ENCODE data around the gene CWC25. TPM values are rescaled to one million over a fixed set of nuclear protein-coding genes. Genes with fewer than 3 reads are reported as not detected.
A peak's percentile ranks its signal among the peaks of the same experiment; 100 is the strongest.

Gene CWC25
- total RNA-seq, 6 donors from 2014 or later: 21.3 to 118 (median 29.5) TPM

GRCh38 chr17:38871247-38872015 lies 46.3 kb upstream of the CWC25 start:
- WGBS, 2 donors: 16 to 21% methylated on average over 11 of the region's 11 CpGs
- Histone ChIP-seq H3K27ac (peak overlapping the region; percentile 93 to 99 (median 98)), H3K4me1 (peaks cover 52 to 69% (median 59%) of the 10 kb centered on the region in 4 donors), H3K9me3 (peaks cover 0 to 3% (median 0%) of the 10 kb centered on the region in 4 donors), H3K36me3 (peaks cover 0 to 2% (median 0%) of the 10 kb centered on the region in 4 donors), H3K27me3 (no peaks in the 10 kb centered on the region), H3K4me3 (peak overlapping the region; percentile 78 to 99 (median 97))
- peak in 2 of 4 donors; percentile 9 to 21 for TF ChIP-seq POLR2A (IDR thresholded peaks at IDR 0.05)
- peak; percentile 69 to 84 for TF ChIP-seq POLR2AphosphoS5 (IDR thresholded peaks at IDR 0.05)
- peak in 1 of 6 experiments; percentile 24 for TF ChIP-seq CTCF (IDR thresholded peaks at IDR 0.05)
- TF ChIP-seq EP300 (IDR thresholded peaks at IDR 0.05): peak in 1 of 4 donors; percentile 23
- ATAC-seq (ENCODE audit: low FRiP score in 2 of 2) (peak; percentile 13 to 47), DNase-seq (peak in 1 of 2 donors; percentile 93)

- Histone ChIP-seq H3K4me1 (peaks cover 47 to 60% (median 51%) of the 10 kb centered on the region in 4 donors), H3K4me3 (peak overlapping the region; percentile 78 to 99 (median 97)), H3K36me3 (peaks cover 0 to 2% (median 0%) of the 10 kb centered on the region in 4 donors), H3K9me3 (peaks cover 0 to 3% (median 0%) of the 10 kb centered on the region in 4 donors), H3K27me3 (no peaks in the 10 kb centered on the region), H3K27ac (peak overlapping the region; percentile 93 to 99 (median 98))
- peak; percentile 88 to 89 for DNase-seq
- TF ChIP-seq EP300 (IDR thresholded peaks at IDR 0.05): no peak
- TF ChIP-seq POLR2A (IDR thresholded peaks at IDR 0.05): peak in 1 of 4 donors; percentile 30
- TF ChIP-seq POLR2AphosphoS5 (IDR thresholded peaks at IDR 0.05): no peak
- TF ChIP-seq CTCF (IDR thresholded peaks at IDR 0.05): peak in 2 of 6 experiments; percentile 19 to 29
- ATAC-seq (ENCODE audit: low FRiP score in 2 of 2): peak; percentile 75 to 76
- 0 to 1% methylated on average over 1 to 34 of the region's 56 CpGs for WGBS, 2 donors
Measured at GRCh38 chr17:38870259-38871165, 45.4 kb upstream of the CWC25 start.

GRCh38 chr17:38869526-38870258 lies 44.6 kb upstream of the CWC25 start, which contains the start of gene LASP1:
Gene LASP1, plus strand, starts transcription at chr17:38870058. Its CDS starts 132 bp downstream, at chr17:38870190.
- Histone ChIP-seq H3K4me3 (peak within 1 kb of the TSS; percentile 78 to 99 (median 97)), H3K36me3 (peaks cover 0 to 2% (median 0%) of the 10 kb centered on the region in 4 donors), H3K27ac (peak within 1 kb of the TSS; percentile 93 to 99 (median 98)), H3K27me3 (no peaks in the 10 kb centered on the region), H3K9me3 (peaks cover 0 to 3% (median 0%) of the 10 kb centered on the region in 4 donors), H3K4me1 (peaks cover 39 to 52% (median 43%) of the 10 kb centered on the region in 4 donors)
- peak; percentile 89 to 99 (median 94) for TF ChIP-seq POLR2A (IDR thresholded peaks at IDR 0.05)
- TF ChIP-seq CTCF (IDR thresholded peaks at IDR 0.05): no peak
- peak in 1 of 4 donors; percentile 67 for TF ChIP-seq EP300 (IDR thresholded peaks at IDR 0.05)
- TF ChIP-seq POLR2AphosphoS5 (IDR thresholded peaks at IDR 0.05): peak; percentile 97 to 99
- 0 to 1% methylated on average over 31 to 33 of the region's 73 CpGs for WGBS, 2 donors
- DNase-seq: peak; percentile 91 to 97
- peak; percentile 90 to 91 for ATAC-seq (ENCODE audit: low FRiP score in 2 of 2)
